Left ventricle myocardium inferior (tissue), 1 donor: ENCODE results near the gene KCTD11. TPM values are rescaled to one million over a fixed set of nuclear protein-coding genes. Genes with fewer than 3 reads are reported as not detected.

Experiments used
- DNase-seq: peaks from one replicate; pipeline ENCODE4 v3.0.0-alpha.2; 2020
- H3K27ac ChIP-seq: fragments of 200-600 bp; replicated peaks from 2 replicates; pipeline ENCODE4 v1.8.0; 2021
- H3K27me3 ChIP-seq: fragments of 200-600 bp; 2 replicates; pipeline ENCODE4 v1.8.0; 2021; ENCODE audit warnings: low read depth
- H3K36me3 ChIP-seq: fragments of 200-600 bp; 2 replicates; pipeline ENCODE4 v1.8.0; 2021
- H3K4me1 ChIP-seq: fragments of 200-600 bp; 2 replicates; pipeline ENCODE4 v1.8.0; 2021
- H3K4me3 ChIP-seq: fragments of 200-600 bp; 2 replicates; pipeline ENCODE4 v1.8.0; 2021; ENCODE audit warnings: mild to moderate bottlenecking, moderate library complexity
- H3K9me3 ChIP-seq: fragments of 200-600 bp; replicated peaks from 2 replicates; pipeline ENCODE4 v1.8.0; 2021
- intact Hi-C: fragments of 100-400 bp; cut with micrococcal nuclease; formaldehyde crosslinking; loops from one replicate; pipeline ENCODE4 v1.11.0; 2022
- total RNA-seq: library from RNA; stranded (reverse); fragmentation: NEBNext Ultra II Directional; extraction: Animal tissue kit (Norgen Biotek cat#: 25700); gene quantifications from one replicate; pipeline ENCODE4 v1.2.1, GENCODE V29; 2021
- TF ChIP-seq, protein P1 (sequence below): fragments of 200-600 bp; IDR thresholded peaks from 2 replicates; pipeline ENCODE4 v1.8.0; 2021; ENCODE audit warnings: antibody characterized with exemption, mild to moderate bottlenecking, borderline replicate concordance
- donor health status: DM: no; HTN: yes; CAD: no; lungs with severe emphysema.

KCTD11 gene
- total RNA-seq, 1 donor from 2014 or later = 3.9 TPM

GRCh38 chr17:7352910-7353635 lies 1.1 kb downstream of the KCTD11 start:
- Histone ChIP-seq H3K36me3 (no peaks in the 10 kb centered on the region), H3K9me3 (no peaks in the 10 kb centered on the region), H3K27me3 (no peaks in the 10 kb centered on the region), H3K27ac (peak overlapping the region; percentile 99), H3K4me3 (peak overlapping the region; percentile 87), H3K4me1 (peaks cover 72% of the 10 kb centered on the region)
- no peak for DNase-seq
- TF ChIP-seq, protein P1, sequence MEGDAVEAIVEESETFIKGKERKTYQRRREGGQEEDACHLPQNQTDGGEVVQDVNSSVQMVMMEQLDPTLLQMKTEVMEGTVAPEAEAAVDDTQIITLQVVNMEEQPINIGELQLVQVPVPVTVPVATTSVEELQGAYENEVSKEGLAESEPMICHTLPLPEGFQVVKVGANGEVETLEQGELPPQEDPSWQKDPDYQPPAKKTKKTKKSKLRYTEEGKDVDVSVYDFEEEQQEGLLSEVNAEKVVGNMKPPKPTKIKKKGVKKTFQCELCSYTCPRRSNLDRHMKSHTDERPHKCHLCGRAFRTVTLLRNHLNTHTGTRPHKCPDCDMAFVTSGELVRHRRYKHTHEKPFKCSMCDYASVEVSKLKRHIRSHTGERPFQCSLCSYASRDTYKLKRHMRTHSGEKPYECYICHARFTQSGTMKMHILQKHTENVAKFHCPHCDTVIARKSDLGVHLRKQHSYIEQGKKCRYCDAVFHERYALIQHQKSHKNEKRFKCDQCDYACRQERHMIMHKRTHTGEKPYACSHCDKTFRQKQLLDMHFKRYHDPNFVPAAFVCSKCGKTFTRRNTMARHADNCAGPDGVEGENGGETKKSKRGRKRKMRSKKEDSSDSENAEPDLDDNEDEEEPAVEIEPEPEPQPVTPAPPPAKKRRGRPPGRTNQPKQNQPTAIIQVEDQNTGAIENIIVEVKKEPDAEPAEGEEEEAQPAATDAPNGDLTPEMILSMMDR = no peak
- intact Hi-C loops = no loop called here

- Histone ChIP-seq H3K27ac (peak overlapping the region; percentile 37), H3K9me3 (no peaks in the 10 kb centered on the region), H3K27me3 (no peaks in the 10 kb centered on the region), H3K36me3 (no peaks in the 10 kb centered on the region), H3K4me1 (peaks cover 63% of the 10 kb centered on the region), H3K4me3 (no peak overlapping the region)
- no peak for DNase-seq
- TF ChIP-seq, protein P1 = no peak
- intact Hi-C loops = no loop called here
Measured at GRCh38 chr17:7354262-7354843, 2.4 kb downstream of the KCTD11 start.

DNA sequence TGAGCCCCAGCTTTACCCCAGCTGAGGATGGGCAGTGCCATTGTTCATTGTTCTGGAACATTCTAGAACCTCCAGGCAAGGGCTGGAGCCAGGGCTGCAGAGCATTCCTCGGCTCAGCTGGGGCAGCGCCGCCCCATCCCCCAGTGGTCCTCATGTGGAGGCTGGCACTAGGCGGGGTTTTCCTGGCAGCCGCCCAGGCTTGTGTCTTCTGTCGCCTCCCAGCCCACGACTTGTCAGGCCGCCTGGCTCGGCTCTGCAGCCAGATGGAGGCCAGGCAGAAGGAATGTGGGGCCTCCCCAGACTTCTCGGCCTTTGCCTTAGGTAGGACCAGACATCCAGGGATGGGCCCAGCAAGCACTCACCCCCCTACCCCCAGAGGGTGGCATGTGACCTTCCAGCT lies 3.1 kb downstream of the KCTD11 start, which contains the start of gene TMEM95:
TSS of gene TMEM95 (plus strand) at position 104 of the 400 bp plus-strand sequence. CDS start at position 153, 49 bp downstream.
- TF ChIP-seq, protein P1 = no peak
- Histone ChIP-seq H3K4me1 (peaks cover 56% of the 10 kb centered on the region), H3K4me3 (no peak within 1 kb of the TSS), H3K36me3 (no peaks in the 10 kb centered on the region), H3K27ac (peak within 1 kb of the TSS; percentile 37), H3K27me3 (no peaks in the 10 kb centered on the region), H3K9me3 (no peaks in the 10 kb centered on the region)
- DNase-seq = peak; percentile 53
- intact Hi-C loops = no loop called here

DNA sequence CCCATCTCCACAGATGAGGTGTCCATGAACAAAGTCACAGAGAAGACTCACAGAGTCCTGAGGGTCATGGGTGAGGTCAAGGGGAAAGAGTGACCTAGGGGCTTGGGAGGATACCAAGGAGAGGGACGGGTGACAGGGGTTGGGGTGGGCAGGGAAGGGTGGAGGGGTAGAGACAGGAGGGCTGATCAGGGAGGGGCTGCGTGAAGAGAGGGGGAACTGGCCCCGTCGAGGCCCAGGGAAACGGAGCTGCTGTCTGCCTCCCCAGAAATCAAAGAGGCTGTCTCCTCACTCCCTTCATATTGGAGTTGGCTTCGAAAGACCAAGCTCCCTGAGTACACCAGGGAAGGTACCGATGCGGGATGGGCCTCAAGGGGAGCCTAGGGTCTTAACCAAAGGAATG lies 3.6 kb downstream of the KCTD11 start:
- peaks cover 52% of the 10 kb centered on the region for H3K4me1 ChIP-seq
- no peak overlapping the region for H3K4me3 ChIP-seq
- peak overlapping the region; percentile 37 for H3K27ac ChIP-seq
- no peaks in the 10 kb centered on the region for H3K27me3 ChIP-seq
- no peak for DNase-seq
- H3K9me3 ChIP-seq = no peaks in the 10 kb centered on the region
- TF ChIP-seq, protein P1 = no peak
- intact Hi-C loops = no loop called here
- no peaks in the 10 kb centered on the region for H3K36me3 ChIP-seq

DNA sequence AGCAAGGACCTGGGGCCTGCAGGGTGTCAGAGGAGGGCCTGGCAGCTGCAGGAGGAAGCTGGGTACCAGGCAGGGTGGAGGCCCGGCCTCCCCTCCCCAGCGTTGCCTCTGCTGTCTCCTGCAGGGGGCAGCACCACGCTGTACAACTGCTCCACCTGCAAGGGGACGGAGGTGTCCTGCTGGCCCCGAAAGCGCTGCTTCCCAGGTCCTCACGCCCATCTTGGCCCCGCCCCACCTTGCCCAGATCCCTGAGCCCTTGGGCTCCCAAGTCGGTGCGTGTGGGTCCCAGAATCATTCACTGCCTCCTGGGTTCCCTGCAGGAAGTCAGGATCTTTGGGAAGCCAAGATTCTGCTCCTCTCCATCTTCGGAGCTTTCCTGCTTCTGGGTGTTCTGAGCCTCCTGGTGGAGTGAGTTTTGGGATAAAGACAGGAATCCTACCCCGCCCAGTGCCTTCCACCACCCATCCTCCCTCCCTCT lies 4.1 kb downstream of the KCTD11 start:
- DNase-seq = peak; percentile 80
- no peaks in the 10 kb centered on the region for H3K36me3 ChIP-seq
- intact Hi-C loops = no loop called here
- no peaks in the 10 kb centered on the region for H3K9me3 ChIP-seq
- H3K27ac ChIP-seq = no peak overlapping the region
- TF ChIP-seq, protein P1 = peak; percentile 91
- peaks cover 47% of the 10 kb centered on the region for H3K4me1 ChIP-seq
- peak overlapping the region; percentile 27 for H3K4me3 ChIP-seq
- H3K27me3 ChIP-seq = no peaks in the 10 kb centered on the region
